GM19035 (cell line): ENCODE measurements around the gene RHOB.
"Not testable (repeated sequence)": the region's sequence is repeated elsewhere in the genome, so short reads cannot be mapped to it uniquely, and the experiment has no call there.

Source experiments
- ATAC-seq: cut with Tn5 transposase; IDR thresholded peaks from one replicate; pipeline ENCODE4 v1.9.1; 2021; ENCODE audit not compliant: unreplicated experiment

The RHOB gene

GRCh38 chr2:20422402-20423271 lies 24.2 kb upstream of the RHOB start:
- no peak for ATAC-seq

- no peak for ATAC-seq
These were observed 23.5 kb upstream of the RHOB start for GRCh38 chr2:20423359-20423758.

- ATAC-seq = no peak
These were observed 23.0 kb upstream of the RHOB start for GRCh38 chr2:20423847-20424246.

GRCh38 chr2:20424300-20425290 lies 22.3 kb upstream of the RHOB start:
- ATAC-seq = peak; percentile 71

GRCh38 chr2:20425371-20425881 lies 21.4 kb upstream of the RHOB start:
- no peak for ATAC-seq

- ATAC-seq = no peak
These were observed 21.0 kb upstream of the RHOB start for GRCh38 chr2:20425884-20426283.

- ATAC-seq = no peak
These were observed 18.8 kb upstream of the RHOB start for GRCh38 chr2:20427931-20428526.

- ATAC-seq = no peak
These were observed 18.0 kb upstream of the RHOB start for GRCh38 chr2:20428717-20429490.

- ATAC-seq = peak; percentile 63
These were observed 17.3 kb upstream of the RHOB start for GRCh38 chr2:20429528-20429927.

- no peak for ATAC-seq
These were observed 16.8 kb upstream of the RHOB start for GRCh38 chr2:20430035-20430434.

GRCh38 chr2:20430461-20431300 lies 16.2 kb upstream of the RHOB start:
- no peak for ATAC-seq

- no peak for ATAC-seq
These were observed 15.6 kb upstream of the RHOB start for GRCh38 chr2:20431301-20431698.

- no peak for ATAC-seq
These were observed 15.1 kb upstream of the RHOB start for GRCh38 chr2:20431772-20432171.

GRCh38 chr2:20432714-20433113 lies 14.2 kb upstream of the RHOB start:
- no peak for ATAC-seq

GRCh38 chr2:20433249-20433648 lies 13.6 kb upstream of the RHOB start:
- no peak for ATAC-seq

GRCh38 chr2:20433946-20434553 lies 12.8 kb upstream of the RHOB start:
- no peak for ATAC-seq

GRCh38 chr2:20434588-20435294 lies 12.1 kb upstream of the RHOB start:
- no peak for ATAC-seq

- not testable (repeated sequence) for ATAC-seq
These were observed 11.4 kb upstream of the RHOB start for GRCh38 chr2:20435456-20435855.
